Cerebellar cortex (tissue), 1 donor: ENCODE data around the gene IBSP.
A peak's percentile ranks its signal among the peaks of the same experiment; 100 is the strongest.

ENCODE experiments used
- DNase-seq: peaks from one replicate; pipeline ENCODE4 v3.0.0-alpha.2; 2015; ENCODE audit warnings: low spot score

Gene IBSP

DNA sequence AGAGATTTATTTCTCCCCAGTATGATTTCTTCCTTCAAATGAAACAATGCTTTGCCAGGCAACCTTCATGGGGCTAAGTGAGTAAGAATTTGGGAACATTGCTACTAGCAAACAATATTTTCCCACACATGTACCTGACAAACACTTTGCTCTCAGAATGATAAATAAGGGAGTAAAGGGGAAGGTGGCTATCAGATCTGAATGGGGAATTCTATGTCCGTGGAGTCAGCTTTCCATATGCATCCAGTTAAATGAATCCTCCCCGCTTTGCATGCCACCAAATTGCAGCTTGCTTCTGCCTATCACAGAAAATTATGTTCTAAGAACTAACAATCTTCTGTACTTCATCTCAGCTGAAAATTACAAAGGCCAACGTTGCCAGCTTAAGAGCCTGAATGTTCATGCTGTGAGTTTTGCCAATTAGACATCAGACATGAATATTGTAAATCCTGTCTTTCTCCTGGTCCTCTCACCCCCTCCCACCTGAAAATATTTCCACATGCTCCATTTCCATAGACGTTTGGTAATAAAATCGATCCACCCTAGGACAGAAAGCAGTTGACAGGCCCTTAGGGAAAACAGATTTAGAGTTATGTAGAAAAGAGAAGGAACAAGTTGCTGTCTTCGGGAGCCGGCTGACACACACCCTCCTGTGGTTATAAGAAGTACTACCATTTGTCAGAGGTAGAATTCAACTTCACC, 39.7 kb downstream of the IBSP start:
- peak; percentile 62 for DNase-seq

DNA sequence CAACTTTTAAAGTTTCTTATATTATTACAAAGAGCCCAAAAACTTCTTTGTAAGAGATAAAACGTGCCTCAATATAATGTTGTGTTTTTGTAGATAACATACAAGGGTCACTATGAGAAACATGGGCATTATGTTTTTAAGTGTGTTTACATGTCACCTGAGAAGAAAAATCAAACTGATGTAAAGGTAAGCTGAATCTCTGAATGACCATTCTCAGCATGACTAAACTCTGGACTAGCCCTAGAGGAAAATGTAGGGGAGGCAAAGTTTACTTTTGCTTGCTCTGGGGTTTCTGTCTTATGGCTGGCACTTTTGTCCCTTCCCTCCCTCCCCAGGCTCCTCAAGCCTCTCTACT, 40.2 kb downstream of the IBSP start:
- DNase-seq: no peak

DNA sequence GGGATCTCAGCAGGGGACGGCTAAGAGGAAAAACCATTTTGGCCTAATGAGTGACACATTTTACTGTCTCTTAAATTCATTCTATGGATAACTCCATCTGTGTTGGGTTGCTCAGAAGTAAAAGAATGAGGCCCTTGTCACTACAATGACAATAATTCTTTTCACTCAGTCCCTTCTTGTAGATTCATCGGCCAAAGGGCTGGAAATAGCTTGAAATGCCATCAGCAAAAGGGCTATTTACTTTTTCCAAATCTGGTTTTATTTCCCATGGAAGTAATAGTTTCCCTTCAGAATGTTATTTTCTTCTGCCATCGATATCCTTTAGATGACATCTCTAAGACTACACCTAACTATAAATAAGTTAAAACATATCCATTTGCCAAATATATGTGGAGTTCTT, 40.8 kb downstream of the IBSP start:
- DNase-seq: no peak

GRCh38 chr4:87843936-87844335, 44.6 kb downstream of the IBSP start:
- DNase-seq: peak; percentile 95

GRCh38 chr4:87844452-87844851, 45.1 kb downstream of the IBSP start:
- DNase-seq: no peak

DNA sequence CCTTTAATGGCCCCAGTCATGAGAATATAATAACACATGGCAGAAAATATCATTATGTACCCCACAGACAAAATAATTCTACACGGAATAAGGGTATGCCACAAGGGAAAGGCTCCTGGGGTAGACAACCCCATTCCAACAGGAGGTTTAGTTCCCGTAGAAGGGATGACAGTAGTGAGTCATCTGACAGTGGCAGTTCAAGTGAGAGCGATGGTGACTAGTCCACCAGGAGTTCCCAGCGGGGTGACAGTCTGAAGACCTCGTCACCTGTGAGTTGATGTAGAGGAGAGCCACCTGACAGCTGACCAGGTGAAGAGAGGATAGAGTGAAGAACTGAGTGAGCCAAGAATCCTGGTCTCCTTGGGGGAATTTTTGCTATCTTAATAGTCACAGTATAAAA, 46.9 kb downstream of the IBSP start:
- DNase-seq: no peak

- DNase-seq: peak; percentile 91
Observed at GRCh38 chr4:87848622-87849351, 49.4 kb downstream of the IBSP start.

DNA sequence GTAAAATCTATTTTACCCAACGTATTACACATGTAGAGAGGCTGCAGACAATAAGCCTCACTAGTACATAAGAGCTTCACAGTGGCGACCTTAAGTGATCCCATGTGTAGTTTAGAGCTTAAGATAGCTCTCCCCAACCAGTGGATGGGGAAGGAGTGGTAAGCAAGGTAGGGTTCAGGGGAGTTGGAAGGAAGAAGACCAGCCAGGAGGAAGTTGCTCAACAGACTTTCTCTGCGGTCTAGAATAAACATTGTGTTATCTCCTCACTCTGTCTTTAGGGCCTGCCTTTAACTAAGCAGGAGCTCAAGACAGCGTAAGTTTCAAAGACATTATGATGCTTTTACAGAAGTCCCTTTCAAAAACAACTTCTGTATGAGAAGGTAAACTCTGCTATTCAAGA, 50.3 kb downstream of the IBSP start:
- no peak for DNase-seq

GRCh38 chr4:87851332-87851731, 52.0 kb downstream of the IBSP start:
- DNase-seq: no peak

GRCh38 chr4:87851953-87852352, 52.6 kb downstream of the IBSP start:
- no peak for DNase-seq

DNA sequence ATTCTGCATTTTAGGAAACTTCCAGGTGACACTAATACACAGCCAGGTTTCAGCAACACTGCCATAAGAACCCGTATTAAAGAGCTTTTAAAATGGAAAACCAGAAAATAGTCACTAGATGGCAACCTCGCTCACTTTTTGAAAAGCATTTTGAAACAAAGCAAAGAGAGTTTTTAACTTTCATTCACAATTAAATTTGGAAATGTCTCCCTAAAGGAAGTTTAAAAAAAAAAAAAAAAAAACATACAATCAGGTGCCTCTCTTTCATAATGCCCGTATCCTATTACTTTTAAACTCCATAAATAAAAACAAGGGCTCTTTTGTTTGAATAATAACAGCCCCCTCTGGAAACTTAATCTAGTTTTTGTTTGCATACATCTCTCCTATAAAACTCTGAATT, 53.8 kb downstream of the IBSP start:
- DNase-seq: peak; percentile 69

GRCh38 chr4:87853891-87854290, 54.5 kb downstream of the IBSP start:
- no peak for DNase-seq

- no peak for DNase-seq
Observed at GRCh38 chr4:87855559-87855958, 56.2 kb downstream of the IBSP start.

DNA sequence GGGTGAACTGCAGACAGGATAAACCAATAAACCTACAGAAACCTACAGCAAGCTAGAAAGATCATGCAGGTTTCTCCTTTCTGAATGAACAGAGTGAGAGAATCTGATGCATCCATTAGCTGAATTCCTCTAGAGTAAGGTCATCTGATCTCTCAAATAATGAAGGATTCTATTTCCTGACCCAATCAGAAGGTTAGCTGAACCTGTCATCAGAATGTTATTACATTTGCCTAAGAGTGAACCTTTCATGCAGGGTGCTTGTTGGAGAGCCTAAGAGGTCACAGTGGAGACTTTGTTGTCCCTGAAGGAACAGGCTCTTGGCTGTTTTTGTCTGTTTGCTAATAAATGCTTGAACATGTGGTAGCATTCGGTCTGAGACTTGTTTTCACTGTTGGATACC, 57.5 kb downstream of the IBSP start:
- peak; percentile 72 for DNase-seq

DNA sequence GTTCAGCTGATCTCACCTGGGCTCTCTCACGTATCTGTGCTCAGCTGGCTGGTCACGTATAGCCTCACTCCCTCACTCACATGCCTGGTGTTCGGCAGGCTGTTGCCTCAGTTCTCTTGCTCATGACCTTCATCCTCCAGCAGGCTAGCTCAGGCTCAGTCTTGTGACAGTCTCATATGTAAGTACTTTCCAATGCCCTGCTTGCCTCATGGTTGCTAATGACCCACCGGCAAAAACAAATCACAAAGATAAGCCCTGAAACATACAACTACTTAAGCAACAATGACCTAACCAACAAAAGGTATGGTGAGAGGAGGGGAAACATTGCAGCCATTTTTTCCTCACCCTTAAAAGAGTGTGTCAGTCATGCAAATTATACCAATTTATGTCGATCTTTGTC, 58.4 kb downstream of the IBSP start:
- DNase-seq: no peak
